Smooth muscle cell (in vitro differentiated cells): ENCODE results near the gene ANXA5. TPM values are rescaled to one million over a fixed set of nuclear protein-coding genes. Genes with fewer than 3 reads are reported as not detected.

Experiments used
- DNase-seq: peaks from one replicate; lab custom pipeline; 2025; ENCODE audit not compliant: unreplicated experiment; lab: John Stamatoyannopoulos, UW
- H2AFZ ChIP-seq: fragments of 200-600 bp; sonication (generic); 2 replicates; pipeline ENCODE4 v1.6.0; 2016; ENCODE audit warnings: antibody characterized with exemption, low read depth, mild to moderate bottlenecking
- H3F3A ChIP-seq: fragments of 200-600 bp; sonication (generic); 2 replicates; pipeline ENCODE4 v1.6.0; 2017; ENCODE audit warnings: antibody characterized with exemption, low read depth
- H3K27ac ChIP-seq: fragments of 200-600 bp; sonication (generic); 2 replicates; pipeline ENCODE4 v1.5.1; 2016; ENCODE audit warnings: low read depth, mild to moderate bottlenecking
- H3K27me3 ChIP-seq: fragments of 200-600 bp; sonication (generic); 2 replicates; pipeline ENCODE4 v1.6.1; 2016; ENCODE audit warnings: low read depth, mild to moderate bottlenecking
- H3K36me3 ChIP-seq: fragments of 200-600 bp; sonication (generic); 2 replicates; pipeline ENCODE4 v1.5.1; 2016; ENCODE audit warnings: low read depth
- H3K4me1 ChIP-seq: fragments of 200-600 bp; sonication (generic); 2 replicates; pipeline ENCODE4 v1.5.1; 2016; ENCODE audit warnings: low read depth
- H3K4me2 ChIP-seq: fragments of 200-600 bp; sonication (generic); 2 replicates; pipeline ENCODE4 v1.6.0; 2016; ENCODE audit warnings: mild to moderate bottlenecking
- H3K4me3 ChIP-seq: fragments of 200-600 bp; sonication (generic); 2 replicates; pipeline ENCODE4 v1.5.1; 2016; ENCODE audit warnings: mild to moderate bottlenecking
- H3K79me2 ChIP-seq: fragments of 200-600 bp; sonication (generic); 2 replicates; pipeline ENCODE4 v1.6.0; 2016; ENCODE audit warnings: low read depth, mild to moderate bottlenecking
- H3K9ac ChIP-seq: fragments of 200-600 bp; sonication (generic); 2 replicates; pipeline ENCODE4 v1.6.0; 2016; ENCODE audit warnings: low read depth
- H3K9me3 ChIP-seq: fragments of 200-600 bp; sonication (generic); replicated peaks from 2 replicates; pipeline ENCODE4 v1.5.1; 2016; ENCODE audit warnings: low read depth
- H4K20me1 ChIP-seq: fragments of 200-600 bp; sonication (generic); 2 replicates; pipeline ENCODE4 v1.6.0; 2016; ENCODE audit warnings: low read depth
- WGBS: methylation state at CpG from one replicate; pipeline ENCODE4 v1.1.7; 2016; ENCODE audit warnings: low lambda C conversion rate; 5-methylcytosine and 5-hydroxymethylcytosine counted together
- polyA plus RNA-seq: library from polyadenylated mRNA; unstranded; fragments of >200 nt; fragmentation: Nextera tagmentation; extraction: Ambion mirVana; gene quantifications from 2 replicates; pipeline ENCODE4 v1.2.1, GENCODE V29; 2016
- total RNA-seq: library from RNA; depleted of rRNA; stranded (reverse); fragments of >200 nt; gene quantifications from 2 replicates; pipeline ENCODE4 v1.2.3, GENCODE V29; 2014
- TF ChIP-seq, protein P1 (sequence below): fragments of 200-600 bp; sonication (generic); IDR thresholded peaks from 2 replicates; pipeline ENCODE4 v1.5.1; 2017; ENCODE audit warnings: borderline replicate concordance, mild to moderate bottlenecking, antibody characterized with exemption; ENCODE audit not compliant: insufficient read depth, poor library complexity, severe bottlenecking

Gene ANXA5
- total and polyA plus RNA-seq, 2 experiments from 2014 or later: 481 to 597 TPM

DNA sequence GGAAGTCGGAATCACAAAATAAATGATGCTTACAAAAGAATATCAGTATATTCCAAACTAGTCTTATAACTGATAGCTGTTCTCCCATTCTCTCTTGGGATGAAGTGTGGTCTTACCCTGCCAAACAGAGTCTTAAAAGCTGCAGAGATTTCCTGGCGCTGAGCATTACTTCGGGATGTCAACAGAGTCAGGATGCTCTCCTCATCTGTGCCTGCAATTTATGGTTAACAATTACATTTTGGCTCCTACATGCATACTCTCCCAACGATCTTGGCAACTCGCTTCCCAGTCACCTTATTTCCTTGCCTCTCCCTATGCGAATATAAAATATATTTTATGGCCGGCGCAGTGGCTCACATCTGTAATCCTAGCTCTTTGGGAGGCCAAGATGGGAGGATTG, 12.2 kb downstream of the ANXA5 start:
- no peak overlapping the region for H3K4me2 ChIP-seq
- H3K27me3 ChIP-seq: no peaks in the 10 kb centered on the region
- peaks cover under 1% of the 10 kb centered on the region for H3K4me1 ChIP-seq
- peaks cover 87% of the 10 kb centered on the region for H3K79me2 ChIP-seq
- H4K20me1 ChIP-seq: peaks cover 100% of the 10 kb centered on the region
- H3K4me3 ChIP-seq: no peak overlapping the region
- no peak for DNase-seq
- WGBS: 99% methylated on average over 8 of the region's 8 CpGs
- H2AFZ ChIP-seq: no peak overlapping the region
- H3K36me3 ChIP-seq: peaks cover 40% of the 10 kb centered on the region
- TF ChIP-seq, protein P1, sequence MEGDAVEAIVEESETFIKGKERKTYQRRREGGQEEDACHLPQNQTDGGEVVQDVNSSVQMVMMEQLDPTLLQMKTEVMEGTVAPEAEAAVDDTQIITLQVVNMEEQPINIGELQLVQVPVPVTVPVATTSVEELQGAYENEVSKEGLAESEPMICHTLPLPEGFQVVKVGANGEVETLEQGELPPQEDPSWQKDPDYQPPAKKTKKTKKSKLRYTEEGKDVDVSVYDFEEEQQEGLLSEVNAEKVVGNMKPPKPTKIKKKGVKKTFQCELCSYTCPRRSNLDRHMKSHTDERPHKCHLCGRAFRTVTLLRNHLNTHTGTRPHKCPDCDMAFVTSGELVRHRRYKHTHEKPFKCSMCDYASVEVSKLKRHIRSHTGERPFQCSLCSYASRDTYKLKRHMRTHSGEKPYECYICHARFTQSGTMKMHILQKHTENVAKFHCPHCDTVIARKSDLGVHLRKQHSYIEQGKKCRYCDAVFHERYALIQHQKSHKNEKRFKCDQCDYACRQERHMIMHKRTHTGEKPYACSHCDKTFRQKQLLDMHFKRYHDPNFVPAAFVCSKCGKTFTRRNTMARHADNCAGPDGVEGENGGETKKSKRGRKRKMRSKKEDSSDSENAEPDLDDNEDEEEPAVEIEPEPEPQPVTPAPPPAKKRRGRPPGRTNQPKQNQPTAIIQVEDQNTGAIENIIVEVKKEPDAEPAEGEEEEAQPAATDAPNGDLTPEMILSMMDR: no peak
- peaks cover under 1% of the 10 kb centered on the region for H3F3A ChIP-seq
- no peak overlapping the region for H3K27ac ChIP-seq
- H3K9ac ChIP-seq: no peak overlapping the region
- no peaks in the 10 kb centered on the region for H3K9me3 ChIP-seq

DNA sequence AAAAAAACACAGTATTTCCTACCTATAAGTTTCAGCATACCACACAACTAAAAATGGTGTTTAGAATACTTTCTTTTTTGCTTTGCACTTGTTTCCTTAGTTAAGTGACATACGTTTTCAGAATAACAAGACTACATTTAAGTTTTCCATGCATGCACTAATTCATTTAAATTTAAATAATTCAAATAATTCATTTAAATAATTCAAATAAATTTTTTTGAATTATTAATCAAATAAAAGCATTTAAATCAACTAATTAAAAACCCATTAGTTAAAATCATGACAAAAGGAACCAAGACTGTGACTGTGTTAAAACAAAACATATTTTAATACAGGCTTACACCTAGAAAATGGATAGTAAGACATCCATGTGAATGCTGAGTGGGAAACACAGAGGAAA, 12.8 kb downstream of the ANXA5 start:
- WGBS: 95% methylated on average over 1 of the region's 1 CpG
- TF ChIP-seq, protein P1: no peak
- H2AFZ ChIP-seq: no peak overlapping the region
- no peak overlapping the region for H3K27ac ChIP-seq
- no peaks in the 10 kb centered on the region for H3K4me1 ChIP-seq
- peaks cover 87% of the 10 kb centered on the region for H3K79me2 ChIP-seq
- no peak overlapping the region for H3K4me3 ChIP-seq
- H3K4me2 ChIP-seq: no peak overlapping the region
- DNase-seq: no peak
- peaks cover 44% of the 10 kb centered on the region for H3K36me3 ChIP-seq
- peaks cover 100% of the 10 kb centered on the region for H4K20me1 ChIP-seq
- no peaks in the 10 kb centered on the region for H3F3A ChIP-seq
- H3K9me3 ChIP-seq: no peaks in the 10 kb centered on the region
- no peak overlapping the region for H3K9ac ChIP-seq
- no peaks in the 10 kb centered on the region for H3K27me3 ChIP-seq

DNA sequence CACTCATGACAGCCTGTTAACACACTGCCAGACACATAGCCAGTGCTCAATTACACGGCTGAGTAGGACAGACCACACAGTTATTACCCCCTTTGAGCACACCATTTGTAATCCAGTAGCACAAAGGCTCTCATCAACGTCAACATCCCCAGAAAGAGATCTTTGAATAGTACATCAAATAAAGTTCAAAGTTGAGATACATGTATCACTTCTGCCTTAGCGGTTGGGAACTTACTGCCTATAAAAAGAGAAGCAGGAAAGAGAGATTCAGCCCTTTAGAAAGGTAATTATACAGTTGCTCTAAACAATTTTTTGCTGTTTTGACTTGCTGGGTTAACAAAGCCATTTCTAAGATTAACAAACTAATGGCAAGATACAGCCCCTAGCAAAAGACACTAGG, 16.2 kb downstream of the ANXA5 start:
- H3K4me2 ChIP-seq: no peak overlapping the region
- no peaks in the 10 kb centered on the region for H3F3A ChIP-seq
- H3K9me3 ChIP-seq: no peaks in the 10 kb centered on the region
- no peaks in the 10 kb centered on the region for H3K27me3 ChIP-seq
- peaks cover 100% of the 10 kb centered on the region for H4K20me1 ChIP-seq
- DNase-seq: no peak
- no peak overlapping the region for H3K27ac ChIP-seq
- H3K4me1 ChIP-seq: no peaks in the 10 kb centered on the region
- no peak overlapping the region for H3K4me3 ChIP-seq
- no peak overlapping the region for H2AFZ ChIP-seq
- H3K36me3 ChIP-seq: peaks cover 51% of the 10 kb centered on the region
- TF ChIP-seq, protein P1: no peak
- WGBS: 95% methylated on average over 3 of the region's 3 CpGs
- peaks cover 71% of the 10 kb centered on the region for H3K79me2 ChIP-seq
- H3K9ac ChIP-seq: no peak overlapping the region

DNA sequence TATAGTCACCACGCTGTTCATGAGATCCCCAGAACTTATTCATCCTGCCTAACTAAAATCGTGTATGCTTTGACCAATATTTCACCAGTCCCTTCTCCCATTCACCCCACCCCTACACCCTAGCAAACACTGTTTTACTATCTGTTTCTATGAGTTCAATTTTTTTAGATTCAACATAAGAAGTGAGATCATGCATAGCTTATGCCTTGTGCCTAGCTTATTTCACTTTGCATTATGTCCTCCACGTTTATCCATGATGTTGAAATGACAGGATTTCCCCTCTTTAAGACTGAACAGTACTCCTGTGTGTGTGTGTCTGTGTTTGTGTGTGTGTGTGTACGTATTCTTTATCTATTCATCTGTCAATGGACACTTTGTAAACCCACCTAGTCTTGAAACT, 16.8 kb downstream of the ANXA5 start:
- Histone ChIP-seq H3K9me3 (no peaks in the 10 kb centered on the region), H3F3A (no peaks in the 10 kb centered on the region), H3K79me2 (peaks cover 72% of the 10 kb centered on the region), H4K20me1 (peaks cover 100% of the 10 kb centered on the region), H3K4me1 (no peaks in the 10 kb centered on the region), H3K27ac (no peak overlapping the region), H3K4me2 (no peak overlapping the region), H3K9ac (no peak overlapping the region), H2AFZ (no peak overlapping the region), H3K4me3 (no peak overlapping the region), H3K36me3 (peaks cover 51% of the 10 kb centered on the region), H3K27me3 (no peaks in the 10 kb centered on the region)
- TF ChIP-seq, protein P1: no peak
- no peak for DNase-seq
- WGBS: 92% methylated on average over 4 of the region's 4 CpGs
